GM19468 (cell line): ENCODE results near the gene SPATS1.

ENCODE experiments used
- ATAC-seq: cut with Tn5 transposase; IDR thresholded peaks from one replicate; pipeline ENCODE4 v1.9.1; 2021; ENCODE audit warnings: mild to moderate bottlenecking, moderate library complexity, moderate number of reproducible peaks; ENCODE audit not compliant: unreplicated experiment; ENCODE audit errors: extremely low read depth

The SPATS1 gene

GRCh38 chr6:44342489-44342888, at the start of gene SPATS1:
TSS of gene SPATS1 (plus strand) at chr6:44342650. CDS start at chr6:44343096, 446 bp downstream.
- ATAC-seq = no peak

GRCh38 chr6:44292661-44293365, 49.6 kb upstream of the SPATS1 start:
- ATAC-seq = no peak

- no peak for ATAC-seq
Observed at GRCh38 chr6:44294832-44295791, 47.3 kb upstream of the SPATS1 start.

- ATAC-seq = no peak
Observed at GRCh38 chr6:44297063-44298038, 45.1 kb upstream of the SPATS1 start.

- no peak for ATAC-seq
Observed at GRCh38 chr6:44298055-44298803, 44.2 kb upstream of the SPATS1 start.

- ATAC-seq = no peak
Observed at GRCh38 chr6:44298864-44299263, 43.6 kb upstream of the SPATS1 start.

- ATAC-seq = no peak
Observed at GRCh38 chr6:44300292-44300823, 42.1 kb upstream of the SPATS1 start.

GRCh38 chr6:44301106-44301505, 41.3 kb upstream of the SPATS1 start:
- ATAC-seq = no peak

GRCh38 chr6:44301782-44302564, 40.5 kb upstream of the SPATS1 start:
- no peak for ATAC-seq

GRCh38 chr6:44302856-44303255, 39.6 kb upstream of the SPATS1 start:
- ATAC-seq = no peak

GRCh38 chr6:44303842-44304241, 38.6 kb upstream of the SPATS1 start:
- no peak for ATAC-seq

GRCh38 chr6:44304282-44305199, 37.9 kb upstream of the SPATS1 start:
- no peak for ATAC-seq

- no peak for ATAC-seq
Observed at GRCh38 chr6:44305200-44305725, 37.2 kb upstream of the SPATS1 start.

- ATAC-seq = no peak
Observed at GRCh38 chr6:44306710-44307109, 35.7 kb upstream of the SPATS1 start.

- ATAC-seq = no peak
Observed at GRCh38 chr6:44307217-44307616, 35.2 kb upstream of the SPATS1 start.

GRCh38 chr6:44309092-44309491, 33.4 kb upstream of the SPATS1 start:
- no peak for ATAC-seq

- ATAC-seq = no peak
Observed at GRCh38 chr6:44309631-44310030, 32.8 kb upstream of the SPATS1 start.
